ENCODE data around the gene CHCHD3.

DNA sequence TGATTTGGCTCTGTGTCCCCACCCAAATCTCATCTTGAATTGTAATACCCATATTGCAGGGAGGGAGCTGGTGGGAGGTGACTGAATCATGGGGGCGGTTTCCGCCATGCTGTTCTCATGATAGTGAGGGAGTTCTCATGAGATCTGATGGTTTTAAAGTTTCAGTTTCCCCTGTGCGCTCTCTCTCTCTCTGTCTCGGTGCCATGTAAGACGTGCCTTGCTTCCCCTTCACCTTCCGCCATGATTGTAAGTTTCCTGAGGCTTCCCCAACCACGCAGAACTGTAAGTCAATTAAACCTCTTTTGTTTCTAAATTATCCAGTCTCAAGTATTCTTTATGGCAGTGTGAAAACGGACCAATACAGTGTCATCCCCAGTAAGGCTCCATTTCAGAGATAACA, 48.3 kb upstream of the CHCHD3 start:
- TF ChIP-seq, protein P1, sequence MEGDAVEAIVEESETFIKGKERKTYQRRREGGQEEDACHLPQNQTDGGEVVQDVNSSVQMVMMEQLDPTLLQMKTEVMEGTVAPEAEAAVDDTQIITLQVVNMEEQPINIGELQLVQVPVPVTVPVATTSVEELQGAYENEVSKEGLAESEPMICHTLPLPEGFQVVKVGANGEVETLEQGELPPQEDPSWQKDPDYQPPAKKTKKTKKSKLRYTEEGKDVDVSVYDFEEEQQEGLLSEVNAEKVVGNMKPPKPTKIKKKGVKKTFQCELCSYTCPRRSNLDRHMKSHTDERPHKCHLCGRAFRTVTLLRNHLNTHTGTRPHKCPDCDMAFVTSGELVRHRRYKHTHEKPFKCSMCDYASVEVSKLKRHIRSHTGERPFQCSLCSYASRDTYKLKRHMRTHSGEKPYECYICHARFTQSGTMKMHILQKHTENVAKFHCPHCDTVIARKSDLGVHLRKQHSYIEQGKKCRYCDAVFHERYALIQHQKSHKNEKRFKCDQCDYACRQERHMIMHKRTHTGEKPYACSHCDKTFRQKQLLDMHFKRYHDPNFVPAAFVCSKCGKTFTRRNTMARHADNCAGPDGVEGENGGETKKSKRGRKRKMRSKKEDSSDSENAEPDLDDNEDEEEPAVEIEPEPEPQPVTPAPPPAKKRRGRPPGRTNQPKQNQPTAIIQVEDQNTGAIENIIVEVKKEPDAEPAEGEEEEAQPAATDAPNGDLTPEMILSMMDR (conservative IDR thresholded peaks at IDR 0.05; ENCODE audit: low read length): no peak
- TF ChIP-seq EZH2phosphoT487 (IDR thresholded peaks at IDR 0.05; ENCODE audit: borderline replicate concordance, low read depth, low read length): no peak
